Measurements from ENCODE around the gene THOC6. TPM values are rescaled to one million over a fixed set of nuclear protein-coding genes. Genes with fewer than 3 reads are reported as not detected.

THOC6 gene
- polyA plus RNA-seq, 1 experiment: 14.5 TPM

- POLR2A ChIA-PET: interaction anchor here (1.7 kb wide), 1 partner anchor 104 kb away, joined by 4 read pairs; no protein-coding TSS in a partner anchor
- peaks cover 62% of the 10 kb centered on the region for H3K27me3 ChIP-seq (ENCODE audit: control insufficient read depth, insufficient read depth, low read length)
- no peak overlapping the region for H3K4me3 ChIP-seq (ENCODE audit: low read depth, low read length)
- no peak for DNase-seq (ENCODE audit: low read depth, low spot score)
- no peak overlapping the region for H3K27ac ChIP-seq (ENCODE audit: low read depth, low read length)
- TF ChIP-seq CTCF (IDR thresholded peaks at IDR 0.05; ENCODE audit: low read depth, low read length): no peak
- H3K9me3 ChIP-seq (ENCODE audit: control insufficient read depth, insufficient read depth, low read length): no peaks in the 10 kb centered on the region; the same call in 1 of the 2 replicates
- CTCF ChIA-PET: interaction anchor here (3.4 kb wide), 1 partner anchor 15 kb away, joined by 26 read pairs; no protein-coding TSS in a partner anchor
Observed at GRCh38 chr16:3046641-3047386, 23.0 kb downstream of the THOC6 start.

GRCh38 chr16:3047387-3047720, 23.5 kb downstream of the THOC6 start:
- POLR2A ChIA-PET: interaction anchor here (0.9 to 1.7 kb wide), 2 partner anchors 18 to 103 kb away, joined by 4 to 5 read pairs; partner anchors contain the start of gene IL32

GRCh38 chr16:3049921-3050481, 26.2 kb downstream of the THOC6 start:
- TF ChIP-seq CTCF (IDR thresholded peaks at IDR 0.05; ENCODE audit: low read depth, low read length): no peak
- Histone ChIP-seq H3K27ac (ENCODE audit: low read depth, low read length) (no peak overlapping the region), H3K27me3 (ENCODE audit: control insufficient read depth, insufficient read depth, low read length) (peaks cover 53% of the 10 kb centered on the region), H3K4me3 (ENCODE audit: low read depth, low read length) (no peak overlapping the region), H3K9me3 (ENCODE audit: control insufficient read depth, insufficient read depth, low read length) (no peaks in the 10 kb centered on the region; the same call in 1 of the 2 replicates)
- ChIA-PET CTCF (interaction anchor here (3.4 kb wide), 1 partner anchor 18 kb away, joined by 26 read pairs; no protein-coding TSS in a partner anchor), POLR2A (no interaction called here)
- no peak for DNase-seq (ENCODE audit: low read depth, low spot score)

More at GRCh38 chr16:3047387-3047720, 23.5 kb downstream of the THOC6 start:
- Histone ChIP-seq H3K27me3 (ENCODE audit: control insufficient read depth, insufficient read depth, low read length) (peaks cover 62% of the 10 kb centered on the region), H3K27ac (ENCODE audit: low read depth, low read length) (no peak overlapping the region), H3K4me3 (ENCODE audit: low read depth, low read length) (no peak overlapping the region), H3K9me3 (ENCODE audit: control insufficient read depth, insufficient read depth, low read length) (no peaks in the 10 kb centered on the region; the same call in 1 of the 2 replicates)
- TF ChIP-seq CTCF (IDR thresholded peaks at IDR 0.05; ENCODE audit: low read depth, low read length): no peak
- CTCF ChIA-PET: interaction anchor here (1.4 to 3.4 kb wide), 2 partner anchors 11 to 15 kb away, joined by 7 to 26 read pairs; no protein-coding TSS in a partner anchor
- DNase-seq (ENCODE audit: low read depth, low spot score): no peak

GRCh38 chr16:3050487-3050886, 26.7 kb downstream of the THOC6 start:
- POLR2A ChIA-PET: no interaction called here
- CTCF ChIA-PET: no interaction called here
- Histone ChIP-seq H3K4me3 (ENCODE audit: low read depth, low read length) (no peak overlapping the region), H3K27me3 (ENCODE audit: control insufficient read depth, insufficient read depth, low read length) (peaks cover 51% of the 10 kb centered on the region), H3K27ac (ENCODE audit: low read depth, low read length) (no peak overlapping the region), H3K9me3 (ENCODE audit: control insufficient read depth, insufficient read depth, low read length) (no peaks in the 10 kb centered on the region; the same call in 1 of the 2 replicates)
- no peak for DNase-seq (ENCODE audit: low read depth, low spot score)
- TF ChIP-seq CTCF (IDR thresholded peaks at IDR 0.05; ENCODE audit: low read depth, low read length): no peak

- POLR2A ChIA-PET: no interaction called here
- CTCF ChIA-PET: interaction anchor here (1.0 to 1.2 kb wide), 2 partner anchors 11 to 23 kb away, joined by 3 read pairs; no protein-coding TSS in a partner anchor
- Histone ChIP-seq H3K27me3 (ENCODE audit: control insufficient read depth, insufficient read depth, low read length) (peaks cover 46% of the 10 kb centered on the region), H3K4me3 (ENCODE audit: low read depth, low read length) (no peak overlapping the region), H3K27ac (ENCODE audit: low read depth, low read length) (no peak overlapping the region), H3K9me3 (ENCODE audit: control insufficient read depth, insufficient read depth, low read length) (no peaks in the 10 kb centered on the region; the same call in 1 of the 2 replicates)
- DNase-seq (ENCODE audit: low read depth, low spot score): no peak
- no peak for TF ChIP-seq CTCF (IDR thresholded peaks at IDR 0.05; ENCODE audit: low read depth, low read length)
Observed at GRCh38 chr16:3051009-3051408, 27.2 kb downstream of the THOC6 start.
